HG03097 (cell line): ENCODE measurements around the gene BAHD1.

ENCODE experiments used
- ATAC-seq: cut with Tn5 transposase; IDR thresholded peaks from one replicate; pipeline ENCODE4 v1.9.1; 2021; ENCODE audit not compliant: unreplicated experiment, low FRiP score

Gene BAHD1

GRCh38 chr15:40464595-40465185, 23.9 kb downstream of the BAHD1 start:
- no peak for ATAC-seq

- ATAC-seq: no peak
These were observed 25.2 kb downstream of the BAHD1 start for GRCh38 chr15:40465939-40466338.

- no peak for ATAC-seq
These were observed 25.9 kb downstream of the BAHD1 start for GRCh38 chr15:40466426-40467260.

GRCh38 chr15:40467261-40467615, 26.5 kb downstream of the BAHD1 start:
- no peak for ATAC-seq

- ATAC-seq: no peak
These were observed 28.2 kb downstream of the BAHD1 start for GRCh38 chr15:40468898-40469331.

GRCh38 chr15:40469776-40470390, 29.1 kb downstream of the BAHD1 start:
- no peak for ATAC-seq

- no peak for ATAC-seq
These were observed 29.8 kb downstream of the BAHD1 start, which contains the start of gene CHST14 for GRCh38 chr15:40470423-40471104. TSS of gene CHST14 (plus strand) at chr15:40470984. CDS start at chr15:40471214, 230 bp downstream.

- ATAC-seq: no peak
These were observed 30.5 kb downstream of the BAHD1 start for GRCh38 chr15:40471105-40471807.

- no peak for ATAC-seq
These were observed 31.0 kb downstream of the BAHD1 start for GRCh38 chr15:40471808-40472150.

GRCh38 chr15:40472171-40472727, 31.5 kb downstream of the BAHD1 start:
- ATAC-seq: no peak

GRCh38 chr15:40474581-40474980, 33.8 kb downstream of the BAHD1 start:
- ATAC-seq: no peak

- no peak for ATAC-seq
These were observed 37.0 kb downstream of the BAHD1 start for GRCh38 chr15:40477642-40478327.

GRCh38 chr15:40479024-40479423, 38.3 kb downstream of the BAHD1 start:
- ATAC-seq: no peak

- no peak for ATAC-seq
These were observed 40.8 kb downstream of the BAHD1 start for GRCh38 chr15:40481341-40482074.

- no peak for ATAC-seq
These were observed 43.2 kb downstream of the BAHD1 start for GRCh38 chr15:40483919-40484318.

GRCh38 chr15:40486066-40486770, 45.5 kb downstream of the BAHD1 start:
- ATAC-seq: no peak

- ATAC-seq: no peak
These were observed 47.3 kb downstream of the BAHD1 start for GRCh38 chr15:40487816-40488682.
